Upper lobe of right lung (tissue), 1 donor: ENCODE measurements around the gene SYNE1. TPM values are rescaled to one million over a fixed set of nuclear protein-coding genes. Genes with fewer than 3 reads are reported as not detected.

ENCODE experiments used
- ATAC-seq: fragments of 200-7000 bp; cut with Tn5 transposase; one replicate; pipeline ENCODE4 v1.9.1; 2020; ENCODE audit warnings: mild to moderate bottlenecking, moderate library complexity
- DNase-seq: peaks from one replicate; pipeline ENCODE4 v3.0.0-alpha.2; 2020
- H3K27ac ChIP-seq: fragments of 200-600 bp; one replicate; pipeline ENCODE4 v1.8.0; 2022
- H3K27me3 ChIP-seq: fragments of 200-600 bp; one replicate; pipeline ENCODE4 v1.8.0; 2022; ENCODE audit warnings: mild to moderate bottlenecking
- H3K36me3 ChIP-seq: fragments of 200-600 bp; one replicate; pipeline ENCODE4 v1.8.0; 2022
- H3K4me1 ChIP-seq: fragments of 200-600 bp; one replicate; pipeline ENCODE4 v1.8.0; 2022
- H3K4me3 ChIP-seq: fragments of 200-600 bp; one replicate; pipeline ENCODE4 v1.8.0; 2022; ENCODE audit warnings: mild to moderate bottlenecking
- H3K9me3 ChIP-seq: fragments of 200-600 bp; one replicate; pipeline ENCODE4 v1.8.0; 2022
- intact Hi-C: fragments of 100-400 bp; cut with DNase I; formaldehyde crosslinking; loops from one replicate; pipeline ENCODE4 v1.11.0; 2022
- total RNA-seq: library from RNA; stranded (reverse); fragmentation: NEBNext Ultra II Directional; extraction: Animal tissue kit (Norgen Biotek cat#: 25700); gene quantifications from one replicate; pipeline ENCODE4 v1.2.1, GENCODE V29; 2021
- TF ChIP-seq, protein P1 (sequence below): fragments of 200-600 bp; IDR thresholded peaks from one replicate; pipeline ENCODE4 v1.8.0; 2022; ENCODE audit warnings: antibody characterized with exemption
- donor health status: DM: no; HTN: yes; CAD: no; lungs with severe emphysema.

SYNE1 gene
- total RNA-seq, 1 donor from 2014 or later: 168 TPM

DNA sequence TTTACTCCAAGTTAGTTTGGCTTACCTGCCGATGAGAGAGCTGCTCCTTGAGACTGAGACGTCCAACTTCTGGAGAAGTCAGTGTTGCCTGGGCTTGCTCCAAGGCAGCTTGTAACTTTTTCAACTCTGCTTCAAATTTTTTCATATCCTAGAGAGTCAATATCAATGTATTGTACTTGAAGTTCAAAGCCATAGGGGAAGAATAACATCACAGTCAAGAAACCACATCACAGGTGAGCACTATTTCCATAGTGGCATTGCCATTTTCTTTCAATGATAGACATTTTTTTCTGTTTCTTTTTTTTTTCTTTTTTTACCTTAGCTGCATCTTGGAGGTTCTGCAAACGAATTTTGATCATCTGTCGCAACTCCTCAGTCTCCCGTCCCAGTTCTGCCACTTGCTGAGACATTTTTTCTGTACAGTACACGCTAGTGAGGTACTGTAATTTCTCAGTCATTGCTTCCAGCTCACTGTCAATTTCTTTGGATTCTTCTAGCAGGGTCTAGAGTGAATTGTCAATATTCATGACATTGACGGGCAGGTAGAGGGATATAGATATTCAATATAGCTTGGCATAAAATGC lies 326.7 kb downstream of the SYNE1 start:
- Histone ChIP-seq H3K27me3 (no peaks in the 10 kb centered on the region), H3K4me1 (peaks cover 8% of the 10 kb centered on the region), H3K4me3 (no peak overlapping the region), H3K36me3 (peaks cover 71% of the 10 kb centered on the region), H3K27ac (no peak overlapping the region), H3K9me3 (no peaks in the 10 kb centered on the region)
- TF ChIP-seq, protein P1, sequence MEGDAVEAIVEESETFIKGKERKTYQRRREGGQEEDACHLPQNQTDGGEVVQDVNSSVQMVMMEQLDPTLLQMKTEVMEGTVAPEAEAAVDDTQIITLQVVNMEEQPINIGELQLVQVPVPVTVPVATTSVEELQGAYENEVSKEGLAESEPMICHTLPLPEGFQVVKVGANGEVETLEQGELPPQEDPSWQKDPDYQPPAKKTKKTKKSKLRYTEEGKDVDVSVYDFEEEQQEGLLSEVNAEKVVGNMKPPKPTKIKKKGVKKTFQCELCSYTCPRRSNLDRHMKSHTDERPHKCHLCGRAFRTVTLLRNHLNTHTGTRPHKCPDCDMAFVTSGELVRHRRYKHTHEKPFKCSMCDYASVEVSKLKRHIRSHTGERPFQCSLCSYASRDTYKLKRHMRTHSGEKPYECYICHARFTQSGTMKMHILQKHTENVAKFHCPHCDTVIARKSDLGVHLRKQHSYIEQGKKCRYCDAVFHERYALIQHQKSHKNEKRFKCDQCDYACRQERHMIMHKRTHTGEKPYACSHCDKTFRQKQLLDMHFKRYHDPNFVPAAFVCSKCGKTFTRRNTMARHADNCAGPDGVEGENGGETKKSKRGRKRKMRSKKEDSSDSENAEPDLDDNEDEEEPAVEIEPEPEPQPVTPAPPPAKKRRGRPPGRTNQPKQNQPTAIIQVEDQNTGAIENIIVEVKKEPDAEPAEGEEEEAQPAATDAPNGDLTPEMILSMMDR: no peak
- DNase-seq (no peak), ATAC-seq (no peak)
- intact Hi-C loops: no loop called here

GRCh38 chr6:152309648-152310047 lies 327.5 kb downstream of the SYNE1 start:
- H3K9me3 ChIP-seq: no peaks in the 10 kb centered on the region
- no peaks in the 10 kb centered on the region for H3K27me3 ChIP-seq
- H3K36me3 ChIP-seq: peaks cover 76% of the 10 kb centered on the region
- H3K4me3 ChIP-seq: no peak overlapping the region
- no peak overlapping the region for H3K27ac ChIP-seq
- peaks cover 8% of the 10 kb centered on the region for H3K4me1 ChIP-seq
- no peak for DNase-seq
- intact Hi-C loops: no loop called here
- ATAC-seq: peak; percentile 52
- TF ChIP-seq, protein P1: no peak

DNA sequence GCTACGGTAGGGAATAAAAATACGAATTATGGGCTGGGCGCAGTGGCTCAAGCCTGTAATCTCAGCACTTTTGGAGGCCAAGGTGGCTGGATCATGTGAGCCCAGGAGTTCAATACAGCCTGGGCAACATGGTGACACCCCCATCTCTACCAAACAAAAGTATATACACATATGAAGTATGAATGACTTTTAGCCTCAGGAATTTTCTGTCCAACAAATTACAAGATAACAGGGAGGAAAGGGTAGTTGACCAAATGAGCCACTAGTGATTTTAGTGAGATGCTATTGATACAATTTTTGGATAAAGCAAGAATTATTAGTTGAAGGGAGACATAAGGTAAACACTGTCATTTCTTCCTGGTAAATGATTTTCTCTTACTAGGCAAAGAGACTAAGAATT lies 328.2 kb downstream of the SYNE1 start:
- Histone ChIP-seq H3K9me3 (no peaks in the 10 kb centered on the region), H3K27ac (no peak overlapping the region), H3K4me3 (no peak overlapping the region), H3K36me3 (peaks cover 79% of the 10 kb centered on the region), H3K27me3 (no peaks in the 10 kb centered on the region), H3K4me1 (peaks cover 3% of the 10 kb centered on the region)
- ATAC-seq (no peak), DNase-seq (no peak)
- TF ChIP-seq, protein P1: no peak
- intact Hi-C loops: no loop called here

GRCh38 chr6:152308306-152308705 lies 328.9 kb downstream of the SYNE1 start:
- no peak overlapping the region for H3K4me3 ChIP-seq

DNA sequence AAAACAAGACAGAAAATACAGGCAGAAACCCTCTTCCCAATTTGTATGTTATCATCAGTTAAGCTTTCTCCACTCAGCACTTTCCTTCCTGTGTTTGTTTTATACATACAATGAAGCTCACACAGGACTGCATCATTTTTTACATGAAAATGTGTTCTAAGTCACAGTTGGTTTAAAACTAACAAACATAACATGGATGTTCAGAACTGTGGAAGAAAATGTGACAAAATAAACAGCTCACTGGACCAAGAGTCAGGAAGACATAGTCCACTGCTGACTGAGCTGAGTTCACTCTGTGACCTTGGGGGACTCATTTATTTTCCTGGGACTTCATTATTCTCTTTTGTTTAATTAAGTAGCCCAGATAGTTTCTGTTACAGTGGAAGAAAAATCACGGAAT lies 331.5 kb downstream of the SYNE1 start:
- peaks cover 59% of the 10 kb centered on the region for H3K36me3 ChIP-seq
- intact Hi-C loops: no loop called here

More at GRCh38 chr6:152308306-152308705, 328.9 kb downstream of the SYNE1 start:
- Histone ChIP-seq H3K4me1 (no peaks in the 10 kb centered on the region), H3K9me3 (no peaks in the 10 kb centered on the region), H3K27me3 (no peaks in the 10 kb centered on the region), H3K27ac (no peak overlapping the region), H3K36me3 (peaks cover 79% of the 10 kb centered on the region)
- TF ChIP-seq, protein P1: no peak
- intact Hi-C loops: no loop called here
- no peak for DNase-seq
- ATAC-seq: no peak

More for the DNA sequence above, 331.5 kb downstream of the SYNE1 start:
- no peaks in the 10 kb centered on the region for H3K27me3 ChIP-seq
- TF ChIP-seq, protein P1: no peak
- ATAC-seq (no peak), DNase-seq (no peak)
- H3K4me1 ChIP-seq: peaks cover 4% of the 10 kb centered on the region
- H3K27ac ChIP-seq: peak overlapping the region; percentile 20
- no peak overlapping the region for H3K4me3 ChIP-seq
- no peaks in the 10 kb centered on the region for H3K9me3 ChIP-seq
